B cell (primary cell): ENCODE data around the gene CCDC171.

ENCODE experiments used
- EZH2 ChIP-seq: IDR thresholded peaks from 2 replicates; pipeline ENCODE4 v1.6.1; 2012; ENCODE audit warnings: borderline replicate concordance, low read depth, mild to moderate bottlenecking, moderate library complexity, low read length; ENCODE audit not compliant: insufficient read depth, poor library complexity, severe bottlenecking
- TF ChIP-seq, protein P1 (sequence below): fragments of 200-600 bp; IDR thresholded peaks from one replicate; pipeline ENCODE4 v1.8.0; 2022; ENCODE audit warnings: antibody characterized with exemption, mild to moderate bottlenecking

DNA sequence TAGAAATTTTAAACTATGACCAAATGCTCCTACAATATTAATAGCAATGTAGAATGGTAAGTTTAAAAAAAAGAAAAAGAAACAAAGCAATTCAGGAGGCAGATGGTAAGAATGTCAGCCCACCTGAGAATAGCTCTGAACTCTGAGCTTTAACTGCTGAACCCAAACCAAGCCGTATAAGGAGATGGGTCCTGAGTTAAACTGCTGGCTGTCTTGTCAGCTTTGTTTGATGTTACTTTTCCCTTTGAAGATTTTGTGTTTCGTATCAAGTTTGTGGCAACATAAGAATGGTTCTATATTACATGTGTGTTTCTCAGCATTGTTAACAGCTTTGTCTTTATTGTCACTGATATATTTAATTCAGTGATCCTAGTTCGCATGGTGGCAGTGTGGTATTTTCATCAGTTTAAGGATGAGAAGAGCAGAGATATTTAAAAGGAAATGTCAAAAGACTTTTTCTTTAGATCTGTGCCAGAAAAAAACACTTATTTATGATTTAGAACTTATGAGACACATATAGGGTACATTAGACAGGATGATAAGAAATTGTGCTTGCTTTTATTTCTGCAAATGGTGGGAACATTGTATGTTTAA lies 390.1 kb downstream of the CCDC171 start:
- TF ChIP-seq, protein P1, sequence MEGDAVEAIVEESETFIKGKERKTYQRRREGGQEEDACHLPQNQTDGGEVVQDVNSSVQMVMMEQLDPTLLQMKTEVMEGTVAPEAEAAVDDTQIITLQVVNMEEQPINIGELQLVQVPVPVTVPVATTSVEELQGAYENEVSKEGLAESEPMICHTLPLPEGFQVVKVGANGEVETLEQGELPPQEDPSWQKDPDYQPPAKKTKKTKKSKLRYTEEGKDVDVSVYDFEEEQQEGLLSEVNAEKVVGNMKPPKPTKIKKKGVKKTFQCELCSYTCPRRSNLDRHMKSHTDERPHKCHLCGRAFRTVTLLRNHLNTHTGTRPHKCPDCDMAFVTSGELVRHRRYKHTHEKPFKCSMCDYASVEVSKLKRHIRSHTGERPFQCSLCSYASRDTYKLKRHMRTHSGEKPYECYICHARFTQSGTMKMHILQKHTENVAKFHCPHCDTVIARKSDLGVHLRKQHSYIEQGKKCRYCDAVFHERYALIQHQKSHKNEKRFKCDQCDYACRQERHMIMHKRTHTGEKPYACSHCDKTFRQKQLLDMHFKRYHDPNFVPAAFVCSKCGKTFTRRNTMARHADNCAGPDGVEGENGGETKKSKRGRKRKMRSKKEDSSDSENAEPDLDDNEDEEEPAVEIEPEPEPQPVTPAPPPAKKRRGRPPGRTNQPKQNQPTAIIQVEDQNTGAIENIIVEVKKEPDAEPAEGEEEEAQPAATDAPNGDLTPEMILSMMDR = no peak
- no peak for TF ChIP-seq EZH2
